Measurements from ENCODE around the gene PCED1A.
A peak's percentile ranks its signal among the peaks of the same experiment; 100 is the strongest.

The PCED1A gene

GRCh38 chr20:2800521-2801285, 39.8 kb downstream of the PCED1A start, which contains the start of gene CPXM1:
CPXM1 (minus strand) TSS chr20:2800627; CDS start chr20:2800572, 55 bp downstream.
- no peaks in the 10 kb centered on the region for H3K36me3 ChIP-seq
- no peaks in the 10 kb centered on the region for H3K9me3 ChIP-seq
- no peak within 1 kb of the TSS for H3K27ac ChIP-seq
- H3K27me3 ChIP-seq = peaks cover 0 to 100% of the 10 kb centered on the region in 2 donors
- no peak for TF ChIP-seq CTCF (IDR thresholded peaks at IDR 0.05)
- intact Hi-C loops (cut with DNase I; ENCODE audit: low total_unique reads) = no loop called here
- peak within 1 kb of the TSS in 1 of 2 donors; percentile 27 for H3K4me3 ChIP-seq
- no peak for DNase-seq
- peaks cover 0 to 23% (median 18%) of the 10 kb centered on the region in 4 donors for H3K4me1 ChIP-seq

GRCh38 chr20:2799688-2800520, 40.6 kb downstream of the PCED1A start:
- no peaks in the 10 kb centered on the region for H3K9me3 ChIP-seq
- H3K4me3 ChIP-seq = peak overlapping the region in 1 of 2 donors; percentile 27
- H3K27ac ChIP-seq = no peak overlapping the region
- intact Hi-C loops (cut with DNase I; ENCODE audit: low total_unique reads) = no loop called here
- no peaks in the 10 kb centered on the region for H3K36me3 ChIP-seq
- no peak for TF ChIP-seq CTCF (IDR thresholded peaks at IDR 0.05)
- H3K4me1 ChIP-seq = peaks cover 0 to 19% (median 13%) of the 10 kb centered on the region in 4 donors
- DNase-seq = no peak
- H3K27me3 ChIP-seq = peaks cover 0 to 97% of the 10 kb centered on the region in 2 donors

GRCh38 chr20:2799271-2799670, 41.2 kb downstream of the PCED1A start:
- Histone ChIP-seq H3K9me3 (no peaks in the 10 kb centered on the region), H3K4me3 (peak overlapping the region in 1 of 2 donors; percentile 27), H3K27me3 (peaks cover 0 to 97% of the 10 kb centered on the region in 2 donors), H3K4me1 (peaks cover 0 to 19% (median 12%) of the 10 kb centered on the region in 4 donors), H3K36me3 (no peaks in the 10 kb centered on the region), H3K27ac (no peak overlapping the region)
- intact Hi-C loops (cut with DNase I; ENCODE audit: low total_unique reads) = no loop called here
- DNase-seq = no peak
- no peak for TF ChIP-seq CTCF (IDR thresholded peaks at IDR 0.05)

GRCh38 chr20:2798814-2799213, 41.6 kb downstream of the PCED1A start:
- Histone ChIP-seq H3K36me3 (no peaks in the 10 kb centered on the region), H3K9me3 (no peaks in the 10 kb centered on the region), H3K27ac (no peak overlapping the region), H3K4me3 (no peak overlapping the region), H3K27me3 (peaks cover 0 to 97% of the 10 kb centered on the region in 2 donors), H3K4me1 (peaks cover 0 to 19% (median 12%) of the 10 kb centered on the region in 4 donors)
- no peak for TF ChIP-seq CTCF (IDR thresholded peaks at IDR 0.05)
- DNase-seq = no peak
- intact Hi-C loops (cut with DNase I; ENCODE audit: low total_unique reads) = no loop called here

- TF ChIP-seq CTCF (IDR thresholded peaks at IDR 0.05) = no peak
- Histone ChIP-seq H3K4me1 (peaks cover 0 to 19% (median 12%) of the 10 kb centered on the region in 4 donors), H3K27me3 (peaks cover 0 to 97% of the 10 kb centered on the region in 2 donors), H3K27ac (no peak overlapping the region), H3K36me3 (no peaks in the 10 kb centered on the region), H3K4me3 (no peak overlapping the region), H3K9me3 (no peaks in the 10 kb centered on the region)
- intact Hi-C loops (cut with DNase I; ENCODE audit: low total_unique reads) = no loop called here
- no peak for DNase-seq
Observed at GRCh38 chr20:2798095-2798805, 42.2 kb downstream of the PCED1A start.

Data from tibial artery (tissue), 4 donors.